ENCODE results near the gene C14orf132.

The C14orf132 gene

GRCh38 chr14:96040828-96041371 is 1.7 kb downstream of the C14orf132 start:
- no peak for DNase-seq

GRCh38 chr14:96042248-96042930 is 3.2 kb downstream of the C14orf132 start:
- no peak for DNase-seq

- DNase-seq: no peak
These were observed 7.5 kb downstream of the C14orf132 start for GRCh38 chr14:96046630-96047029.

- DNase-seq: no peak
These were observed 7.9 kb downstream of the C14orf132 start for GRCh38 chr14:96047101-96047500.

GRCh38 chr14:96049932-96050331 is 10.8 kb downstream of the C14orf132 start:
- DNase-seq: no peak

- DNase-seq: peak; percentile 54
These were observed 11.3 kb downstream of the C14orf132 start for GRCh38 chr14:96050482-96050881.

GRCh38 chr14:96051231-96051630 is 12.1 kb downstream of the C14orf132 start:
- DNase-seq: no peak

GRCh38 chr14:96051642-96052540 is 12.7 kb downstream of the C14orf132 start:
- peak; percentile 5 for DNase-seq

GRCh38 chr14:96052541-96053247 is 13.5 kb downstream of the C14orf132 start:
- no peak for DNase-seq

GRCh38 chr14:96053248-96053599 is 14.1 kb downstream of the C14orf132 start:
- no peak for DNase-seq

- peak; percentile 23 for DNase-seq
These were observed 14.6 kb downstream of the C14orf132 start for GRCh38 chr14:96053600-96054381.

- no peak for DNase-seq
These were observed 15.5 kb downstream of the C14orf132 start for GRCh38 chr14:96054661-96055060.

GRCh38 chr14:96055065-96055752 is 16.0 kb downstream of the C14orf132 start:
- peak; percentile 11 for DNase-seq

- no peak for DNase-seq
These were observed 16.8 kb downstream of the C14orf132 start for GRCh38 chr14:96055753-96056508.

GRCh38 chr14:96056509-96057422 is 17.6 kb downstream of the C14orf132 start:
- DNase-seq: peak; percentile 10

- DNase-seq: no peak
These were observed 18.6 kb downstream of the C14orf132 start for GRCh38 chr14:96057738-96058137.

- no peak for DNase-seq
These were observed 19.5 kb downstream of the C14orf132 start for GRCh38 chr14:96058576-96059200.

GRCh38 chr14:96059519-96060135 is 20.5 kb downstream of the C14orf132 start:
- DNase-seq: no peak
